NCI-H460 (cell line): ENCODE data around the gene CD58. TPM values are rescaled to one million over a fixed set of nuclear protein-coding genes. Genes with fewer than 3 reads are reported as not detected.

Source experiments
- DNase-seq: peaks from one replicate; pipeline ENCODE4 v3.0.0-alpha.2; 2016; ENCODE audit warnings: low read depth; ENCODE audit errors: extremely low read depth
- total RNA-seq: library from RNA; depleted of rRNA; stranded (reverse); fragments of >200 nt; shearing (Covaris generic); gene quantifications from 2 replicates; pipeline ENCODE4 v1.2.3, GENCODE V29; 2014

CD58 gene
- total RNA-seq, 1 experiment from 2014 or later = 32.3 TPM

DNA sequence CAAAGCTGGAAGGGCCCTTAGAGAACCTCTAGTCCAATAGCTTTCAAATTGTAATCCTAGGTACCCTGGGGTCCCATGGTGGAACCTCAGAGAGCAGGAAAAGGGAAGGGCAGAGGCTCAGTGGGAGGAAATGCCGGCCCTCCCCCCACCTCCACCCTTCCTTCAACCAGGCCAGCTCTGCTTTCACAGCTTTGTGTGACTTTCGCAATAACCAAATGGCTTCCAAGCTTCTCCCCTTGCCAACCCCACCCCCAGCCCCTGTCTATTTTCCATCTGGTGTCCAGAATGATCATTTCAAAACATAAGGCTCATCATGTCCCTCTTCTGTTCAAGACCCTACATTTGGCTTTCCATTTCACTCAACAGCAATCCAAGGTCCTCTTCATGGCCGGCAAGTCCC is 74.4 kb downstream of the CD58 start:
- DNase-seq = peak; percentile 61

- DNase-seq = no peak
These were observed 75.3 kb downstream of the CD58 start for GRCh38 chr1:116495535-116495934.

DNA sequence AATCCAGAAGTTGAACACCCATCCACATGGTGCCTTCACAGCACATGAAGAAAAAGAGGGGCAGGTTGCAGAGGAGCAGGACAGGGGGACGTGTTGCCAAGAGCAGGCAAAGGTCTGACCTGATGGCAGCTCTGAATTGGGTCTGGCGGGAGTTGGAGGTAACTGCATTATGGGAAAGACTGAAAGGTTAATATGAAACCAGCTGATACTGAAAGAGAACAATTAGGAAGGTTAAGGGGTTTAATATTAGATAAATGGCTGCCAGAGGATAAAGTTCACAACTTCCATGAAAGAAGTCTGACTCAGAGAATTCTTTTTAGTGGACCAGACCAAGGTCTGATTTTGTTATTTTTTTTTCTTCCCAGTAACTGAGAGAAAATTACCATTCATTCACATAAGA is 76.1 kb downstream of the CD58 start:
- DNase-seq = no peak

DNA sequence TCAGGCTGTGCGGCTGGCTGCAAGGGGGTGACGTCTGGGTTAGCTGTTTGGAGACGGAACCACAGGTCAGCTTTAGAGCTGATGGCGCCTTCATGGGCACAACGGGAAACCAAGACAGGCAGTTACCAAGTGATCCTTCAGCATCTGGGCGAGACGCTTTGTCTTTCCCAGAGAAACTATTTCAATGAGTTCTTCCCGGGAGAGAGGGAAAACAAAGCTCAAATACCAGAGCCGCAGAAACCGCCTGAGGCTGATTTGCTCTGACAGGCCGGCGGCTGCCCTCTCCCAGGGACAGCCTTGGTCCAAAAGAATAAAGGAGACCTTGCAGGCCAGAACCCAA is 76.5 kb downstream of the CD58 start:
- no peak for DNase-seq

- DNase-seq = no peak
These were observed 77.1 kb downstream of the CD58 start for GRCh38 chr1:116493484-116494352.

GRCh38 chr1:116493036-116493435 is 77.8 kb downstream of the CD58 start:
- DNase-seq = no peak

GRCh38 chr1:116492358-116492811 is 78.4 kb downstream of the CD58 start:
- no peak for DNase-seq

DNA sequence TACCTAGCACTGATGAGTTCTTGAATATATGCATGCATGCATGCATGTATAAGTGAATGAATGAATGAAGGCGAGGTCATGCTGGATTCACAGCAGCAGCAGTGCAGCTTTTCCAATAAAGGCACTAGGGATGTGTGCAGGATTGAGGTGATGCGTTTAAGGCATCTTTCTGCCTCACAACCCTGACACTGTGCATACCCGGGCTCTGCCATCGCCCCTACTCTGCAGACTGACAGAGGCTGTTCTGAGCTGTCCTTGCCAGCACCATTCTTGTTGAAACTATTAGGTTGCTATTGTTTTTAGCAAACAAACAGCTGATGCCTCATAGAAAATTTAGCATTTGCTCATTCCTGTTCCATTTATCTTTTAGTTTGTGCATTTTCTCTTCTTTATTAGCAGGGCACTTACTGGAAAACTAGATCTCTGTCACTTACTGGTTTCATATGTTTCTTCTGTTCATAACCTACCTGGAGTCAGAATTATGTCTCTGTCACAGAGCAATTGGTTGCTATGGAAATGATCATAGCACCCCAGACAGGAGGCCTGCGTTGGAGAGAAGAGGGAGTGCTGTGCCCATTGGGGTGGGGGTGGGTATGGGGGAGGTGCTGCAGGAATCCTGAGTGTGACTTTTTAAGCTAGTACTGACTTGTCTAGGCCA is 79.0 kb downstream of the CD58 start:
- no peak for DNase-seq

- no peak for DNase-seq
These were observed 80.2 kb downstream of the CD58 start for GRCh38 chr1:116490588-116490987.

DNA sequence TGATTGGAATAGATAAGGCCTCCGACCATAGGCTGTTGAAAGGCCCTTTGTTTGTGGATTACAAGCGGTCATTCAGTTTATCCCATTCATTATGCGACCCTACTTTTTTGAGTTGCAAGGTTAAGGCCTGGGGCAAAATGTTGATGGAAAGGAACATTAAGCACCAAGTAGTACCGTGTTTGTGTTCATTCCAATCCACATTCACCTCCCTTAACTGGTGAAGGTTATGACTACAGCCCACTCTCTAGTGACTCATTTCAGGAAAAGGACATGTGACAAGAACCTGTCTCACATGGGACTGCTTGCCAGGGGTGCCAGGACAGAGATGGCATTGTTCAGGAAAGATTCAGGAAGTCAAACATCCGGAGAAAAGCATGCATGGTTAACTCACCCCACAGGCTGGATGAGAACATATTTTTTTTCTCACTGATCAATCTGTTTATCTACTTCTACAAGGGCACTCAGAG is 81.6 kb downstream of the CD58 start:
- DNase-seq = no peak

DNA sequence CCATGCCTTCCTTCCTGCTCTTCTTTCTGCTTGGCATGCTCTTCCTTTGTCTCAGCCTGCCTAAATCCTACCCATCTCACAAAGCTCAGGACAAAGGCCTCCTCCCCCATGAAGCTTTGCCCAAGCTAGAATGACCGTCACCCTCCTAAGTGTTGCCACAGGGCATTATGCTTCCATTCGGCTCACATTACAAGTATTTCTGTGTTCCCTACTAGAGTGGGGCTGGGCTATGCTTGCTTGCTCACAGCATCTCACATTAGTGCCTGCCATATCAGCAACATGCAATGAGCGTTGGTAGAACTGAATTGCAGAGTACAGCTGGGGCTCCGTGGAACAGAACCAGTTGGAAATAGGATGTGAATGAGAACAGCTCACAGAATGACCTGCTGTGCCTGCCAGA is 82.8 kb downstream of the CD58 start:
- DNase-seq = no peak

- DNase-seq = no peak
These were observed 83.2 kb downstream of the CD58 start for GRCh38 chr1:116487583-116487982.

DNA sequence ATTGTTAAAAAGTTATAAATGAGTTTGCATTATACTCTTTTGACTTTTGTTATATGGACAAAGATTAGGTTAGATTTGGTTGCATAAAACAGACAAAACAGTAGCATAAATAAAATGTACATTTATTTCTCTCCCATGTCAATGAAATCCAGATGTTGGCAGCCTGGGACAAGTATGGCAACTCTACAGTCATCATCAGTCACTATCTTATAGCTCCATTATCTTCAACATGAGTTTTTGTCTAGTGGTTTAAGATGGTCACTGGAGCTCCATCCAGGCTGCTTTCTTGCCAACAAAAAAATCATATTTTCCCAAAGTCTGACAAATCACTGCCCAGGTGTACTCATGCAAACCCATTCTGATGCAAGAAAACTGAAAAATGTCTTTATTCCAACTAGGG is 83.8 kb downstream of the CD58 start:
- DNase-seq = no peak

- no peak for DNase-seq
These were observed 84.4 kb downstream of the CD58 start for GRCh38 chr1:116486424-116486823.

GRCh38 chr1:116485976-116486375 is 84.8 kb downstream of the CD58 start:
- no peak for DNase-seq

DNA sequence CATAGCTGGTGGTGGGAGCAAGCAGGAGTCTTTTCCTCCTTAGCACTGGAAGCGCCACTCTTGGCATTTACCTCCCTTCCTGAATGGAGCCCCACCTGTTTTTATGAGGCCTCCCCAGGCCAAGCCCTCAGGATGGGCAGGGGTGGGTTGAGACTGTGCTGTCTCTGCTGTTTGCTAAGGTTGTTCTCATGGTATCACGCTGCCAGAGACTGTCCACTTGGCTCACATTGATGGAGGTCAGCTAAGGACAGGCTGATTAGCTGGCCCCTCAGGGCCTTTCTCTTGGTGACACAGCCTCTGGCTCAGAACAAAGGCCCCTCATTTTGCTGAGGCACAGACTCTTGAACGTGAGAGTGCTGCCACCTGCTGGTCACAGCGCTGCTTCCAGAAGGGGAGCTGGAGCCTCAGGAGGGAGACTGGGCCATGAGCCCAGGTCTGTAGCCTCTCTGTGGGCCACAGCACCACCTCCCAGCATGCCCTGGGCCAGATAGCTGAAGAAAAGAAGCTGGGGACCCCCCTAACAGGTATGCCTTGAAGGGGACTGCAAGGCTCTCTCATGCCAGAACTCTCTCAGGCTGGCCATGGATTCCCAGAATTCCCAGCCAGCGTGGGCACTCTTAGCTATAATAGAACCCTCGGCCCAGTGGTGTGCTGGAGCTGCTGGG is 85.6 kb downstream of the CD58 start:
- peak; percentile 78 for DNase-seq

GRCh38 chr1:116483481-116484309 is 87.1 kb downstream of the CD58 start:
- no peak for DNase-seq

DNA sequence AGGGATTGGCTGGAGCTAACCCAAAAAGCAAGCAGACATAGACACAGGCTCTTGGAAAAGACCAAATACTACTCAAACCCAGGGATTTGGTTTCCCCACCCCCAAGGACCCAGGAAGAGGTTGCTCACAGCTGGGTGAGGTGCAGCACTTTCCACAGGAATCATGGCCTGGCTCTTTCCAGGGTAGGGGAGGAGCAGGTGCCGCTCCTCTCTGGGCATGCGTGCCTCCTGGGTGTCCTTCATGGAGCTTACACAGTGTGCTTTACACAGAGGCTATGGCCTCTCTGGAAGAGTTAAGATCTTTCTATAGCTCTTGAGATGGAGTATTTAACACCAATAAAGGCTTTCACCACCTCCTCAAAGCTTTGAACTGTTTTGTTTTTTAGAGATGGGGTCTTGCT is 88.3 kb downstream of the CD58 start:
- DNase-seq = no peak

DNA sequence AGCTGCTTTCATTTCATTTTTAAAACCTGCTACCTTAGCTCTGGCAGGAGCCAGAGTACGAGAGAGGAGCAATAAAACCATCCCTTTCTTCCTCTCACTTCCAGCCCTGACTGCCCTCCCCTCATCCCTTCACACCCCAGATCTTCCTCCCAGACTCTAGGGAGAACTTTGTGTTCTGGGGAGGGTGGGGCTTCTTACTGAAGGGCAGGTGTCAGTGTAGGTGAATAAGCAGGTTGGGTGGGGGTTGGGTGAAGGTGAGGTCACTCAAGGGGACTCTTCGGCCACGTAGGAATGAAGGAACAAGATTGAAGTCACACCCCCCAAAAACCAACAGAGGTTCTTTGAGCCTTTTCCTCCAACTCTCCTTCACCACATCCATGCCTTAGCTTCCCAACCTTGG is 88.9 kb downstream of the CD58 start:
- no peak for DNase-seq

GRCh38 chr1:116478621-116479020 is 92.2 kb downstream of the CD58 start:
- no peak for DNase-seq

- no peak for DNase-seq
These were observed 93.4 kb downstream of the CD58 start for GRCh38 chr1:116477429-116477828.
